ENCODE results near the gene ISL1. TPM values are rescaled to one million over a fixed set of nuclear protein-coding genes. Genes with fewer than 3 reads are reported as not detected.

Gene ISL1
- total RNA-seq, 1 donor, result 0.18 TPM

GRCh38 chr5:51433052-51433710, 49.9 kb downstream of the ISL1 start:
- H3K4me3 ChIP-seq (ENCODE audit: low read depth, low read length), result no peak overlapping the region
- TF ChIP-seq CTCF (IDR thresholded peaks at IDR 0.05; ENCODE audit: insufficient read depth, low read length), result no peak
- DNase-seq (ENCODE audit: low read depth), result no peak

- TF ChIP-seq CTCF (IDR thresholded peaks at IDR 0.05; ENCODE audit: insufficient read depth, low read length), result no peak
- DNase-seq (ENCODE audit: low read depth), result no peak
- H3K4me3 ChIP-seq (ENCODE audit: low read depth, low read length), result no peak overlapping the region
Measured at GRCh38 chr5:51439232-51439631, 56.0 kb downstream of the ISL1 start.
